Measurements from ENCODE around the gene XRCC5. TPM values are rescaled to one million over a fixed set of nuclear protein-coding genes. Genes with fewer than 3 reads are reported as not detected.

Gene XRCC5
- total RNA-seq (2014; rRNA removed) (277 and 290 TPM in 2 replicates), Bru-seq, nascent RNA (percentile 96 among the genes with signal in this experiment), BruChase-seq, experiment 1, labeled RNA remaining after a 6-hour chase (percentile 93 among the genes with signal in this experiment), BruChase-seq, experiment 2, labeled RNA remaining after a 2-hour chase (percentile 93 among the genes with signal in this experiment)
- long read RNA-seq, transcript XRCC5-201 (21 exons, 3,428 nt), result major isoform, 309 of 388 reads
- long read RNA-seq, partial matches to known transcripts, result 60 of 388 reads
- long read RNA-seq, other reads (novel, unspliced or antisense), result 18 of 388 reads

DNA sequence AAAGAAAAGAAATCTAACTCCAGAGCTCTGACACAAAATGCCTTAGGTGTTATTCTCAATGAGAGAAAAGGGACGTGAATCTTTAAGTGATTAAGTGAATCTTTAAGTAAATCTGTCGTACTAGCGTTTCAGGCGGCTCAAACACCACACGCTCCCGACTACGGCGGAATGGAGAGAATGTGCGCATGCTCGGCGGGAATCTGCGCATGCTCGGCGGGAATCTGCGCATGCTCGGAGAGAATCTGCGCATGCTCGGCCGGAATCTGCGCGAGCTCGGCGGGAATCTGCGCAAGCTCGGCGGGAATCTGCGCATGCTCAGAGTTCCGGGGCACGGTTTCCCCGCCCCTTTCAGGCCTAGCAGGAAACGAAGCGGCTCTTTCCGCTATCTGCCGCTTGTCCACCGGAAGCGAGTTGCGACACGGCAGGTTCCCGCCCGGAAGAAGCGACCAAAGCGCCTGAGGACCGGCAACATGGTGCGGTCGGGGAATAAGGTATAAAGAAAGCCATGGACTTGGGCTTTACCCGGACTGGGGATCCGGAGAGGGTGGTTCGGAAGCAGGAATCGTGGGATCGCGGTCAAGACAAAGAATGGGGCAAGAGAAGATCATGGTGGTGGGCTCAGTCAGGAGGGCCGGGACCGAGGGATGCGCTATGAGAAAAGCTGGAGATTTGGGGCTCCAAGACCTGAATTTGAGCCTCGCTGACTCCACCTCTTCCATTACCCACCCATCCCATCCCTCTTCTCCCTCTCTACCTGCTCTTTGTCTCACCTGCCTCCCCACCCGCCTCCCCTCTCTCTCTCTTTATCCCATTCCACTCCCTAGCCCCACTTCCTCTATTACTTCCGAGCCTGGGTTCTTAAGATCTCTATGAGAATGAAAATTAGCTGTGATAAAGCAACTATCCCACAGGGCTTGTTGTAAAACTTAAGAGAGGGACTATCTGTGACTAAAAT lies at the start of gene XRCC5:
Gene XRCC5, plus strand, starts transcription at position 382 of the 955 bp plus-strand sequence. Its CDS starts 89 bp downstream, at position 471.
- DNase-seq (peak; percentile 98), ATAC-seq (peak; percentile 88)
- Histone ChIP-seq H3K4me2 (ENCODE audit: low read length) (peak within 1 kb of the TSS; percentile 97), H3K4me3 (ENCODE audit: low read length) (peak within 1 kb of the TSS; percentile 97), H3K9ac (ENCODE audit: low read length) (peak within 1 kb of the TSS; percentile 98), H3K4me1 (ENCODE audit: insufficient read depth, low read length) (peaks cover 29% of the 10 kb centered on the region), H2AFZ (ENCODE audit: low read length) (peak within 1 kb of the TSS; percentile 77), H4K20me1 (ENCODE audit: low read length) (0 out of 2 replicates have a peak, but pooled peaks cover 18% of the 10 kb centered on the region), H3K36me3 (ENCODE audit: low read depth, low read length) (peaks cover 40% of the 10 kb centered on the region), H3K27ac (ENCODE audit: low read length) (peak within 1 kb of the TSS; percentile 37), H3K27me3 (ENCODE audit: low read length) (no peaks in the 10 kb centered on the region), H3K9me3 (ENCODE audit: low read length) (no peaks in the 10 kb centered on the region), H3K9me2 (replicated peaks; ENCODE audit: low read length) (no peaks in the 10 kb centered on the region), H3K79me2 (ENCODE audit: low read length) (peaks cover 42% of the 10 kb centered on the region), H3F3A (ENCODE audit: low read length, unreplicated experiment) (no peaks in the 10 kb centered on the region)
- ChIA-PET CTCF (interaction anchor here (0.6 kb wide), 1 partner anchor 303 kb away, joined by 3 read pairs; no protein-coding TSS in a partner anchor), POLR2A (ENCODE audit: unreplicated experiment) (interaction anchor here (0.6 kb wide), 5 partner anchors 28 to 1021 kb away, joined by 3 to 7 read pairs (median 5); partner anchors contain the start of gene PECR)
- no TSS peak for BruUV-seq (replicated peaks)
- intact Hi-C loops (cut with micrococcal nuclease), result no loop called here
- TF ChIP-seq, protein P1, sequence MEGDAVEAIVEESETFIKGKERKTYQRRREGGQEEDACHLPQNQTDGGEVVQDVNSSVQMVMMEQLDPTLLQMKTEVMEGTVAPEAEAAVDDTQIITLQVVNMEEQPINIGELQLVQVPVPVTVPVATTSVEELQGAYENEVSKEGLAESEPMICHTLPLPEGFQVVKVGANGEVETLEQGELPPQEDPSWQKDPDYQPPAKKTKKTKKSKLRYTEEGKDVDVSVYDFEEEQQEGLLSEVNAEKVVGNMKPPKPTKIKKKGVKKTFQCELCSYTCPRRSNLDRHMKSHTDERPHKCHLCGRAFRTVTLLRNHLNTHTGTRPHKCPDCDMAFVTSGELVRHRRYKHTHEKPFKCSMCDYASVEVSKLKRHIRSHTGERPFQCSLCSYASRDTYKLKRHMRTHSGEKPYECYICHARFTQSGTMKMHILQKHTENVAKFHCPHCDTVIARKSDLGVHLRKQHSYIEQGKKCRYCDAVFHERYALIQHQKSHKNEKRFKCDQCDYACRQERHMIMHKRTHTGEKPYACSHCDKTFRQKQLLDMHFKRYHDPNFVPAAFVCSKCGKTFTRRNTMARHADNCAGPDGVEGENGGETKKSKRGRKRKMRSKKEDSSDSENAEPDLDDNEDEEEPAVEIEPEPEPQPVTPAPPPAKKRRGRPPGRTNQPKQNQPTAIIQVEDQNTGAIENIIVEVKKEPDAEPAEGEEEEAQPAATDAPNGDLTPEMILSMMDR (conservative IDR thresholded peaks at IDR 0.05; ENCODE audit: low read depth, low read length), result no peak
- no peak for TF ChIP-seq EZH2phosphoT487 (IDR thresholded peaks at IDR 0.05; ENCODE audit: borderline replicate concordance, low read length)
- TF ChIP-seq EZH2 (IDR thresholded peaks at IDR 0.05; ENCODE audit: low read length, unreplicated experiment), result no peak

DNA sequence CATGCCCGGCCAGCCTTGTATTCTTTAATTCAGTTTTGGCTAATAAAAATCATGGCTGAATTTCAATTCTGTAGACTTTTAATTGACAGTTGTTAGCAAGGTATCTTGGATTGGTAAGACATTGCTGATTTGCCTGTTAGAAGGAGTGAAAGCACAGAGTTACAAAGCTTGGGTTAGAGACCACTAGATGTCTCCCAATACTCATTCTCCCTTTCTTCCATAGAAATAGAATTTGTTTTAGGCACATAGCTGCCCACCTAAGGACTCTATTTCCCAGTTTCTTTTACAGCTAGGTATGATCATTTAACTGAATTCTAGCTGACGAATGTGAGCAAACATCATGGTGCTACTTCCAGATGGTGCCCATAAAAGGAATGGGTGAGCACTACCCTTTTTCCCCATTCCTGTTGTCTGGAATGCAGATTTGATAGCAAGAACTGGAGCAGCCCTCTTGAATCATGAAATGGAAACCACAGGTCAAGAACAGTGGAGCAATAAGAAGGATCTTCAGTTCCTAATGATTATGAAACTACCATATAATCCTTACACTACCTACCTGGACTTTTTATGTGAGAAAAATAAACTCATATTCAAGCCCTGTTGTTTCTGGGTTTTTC lies 45.0 kb upstream of the XRCC5 start:
- Histone ChIP-seq H3K36me3 (ENCODE audit: low read depth, low read length) (no peaks in the 10 kb centered on the region; the same call in 1 of the 2 replicates), H3K9ac (ENCODE audit: low read length) (no peak overlapping the region), H4K20me1 (ENCODE audit: low read length) (no peaks in the 10 kb centered on the region), H2AFZ (ENCODE audit: low read length) (no peak overlapping the region), H3F3A (ENCODE audit: low read length, unreplicated experiment) (no peaks in the 10 kb centered on the region), H3K9me3 (ENCODE audit: low read length) (no peaks in the 10 kb centered on the region), H3K4me1 (ENCODE audit: insufficient read depth, low read length) (no peaks in the 10 kb centered on the region), H3K79me2 (ENCODE audit: low read length) (no peaks in the 10 kb centered on the region), H3K4me2 (ENCODE audit: low read length) (no peak overlapping the region), H3K27me3 (ENCODE audit: low read length) (no peaks in the 10 kb centered on the region), H3K4me3 (ENCODE audit: low read length) (no peak overlapping the region), H3K9me2 (replicated peaks; ENCODE audit: low read length) (no peaks in the 10 kb centered on the region), H3K27ac (ENCODE audit: low read length) (no peak overlapping the region)
- TF ChIP-seq, protein P1 (conservative IDR thresholded peaks at IDR 0.05; ENCODE audit: low read depth, low read length), result peak; percentile 23; the same call in 1 of the 2 replicates
- no peak for TF ChIP-seq EZH2 (IDR thresholded peaks at IDR 0.05; ENCODE audit: low read length, unreplicated experiment)
- POLR2A ChIA-PET (ENCODE audit: unreplicated experiment), result no interaction called here
- ATAC-seq, result no peak
- intact Hi-C loops (cut with micrococcal nuclease), result no loop called here
- CTCF ChIA-PET, result interaction anchor here (0.5 kb wide), 1 partner anchor 13 kb away, joined by 9 read pairs; no protein-coding TSS in a partner anchor
- no TSS peak for BruUV-seq (replicated peaks)
- no peak for DNase-seq

Data from PC-3 (cell line).